ENCODE data around the gene P2RY4.

P2RY4 gene

GRCh38 chrX:70268034-70268433 lies 8.0 kb upstream of the P2RY4 start, which contains the start of gene ARR3:
Gene ARR3, plus strand, starts transcription at chrX:70268334. Its CDS starts 1,052 bp downstream, at chrX:70269386.
- H3K4me1 ChIP-seq (ENCODE audit: control insufficient read depth, insufficient read depth, low read length): no peaks in the 10 kb centered on the region
- H3K36me3 ChIP-seq (ENCODE audit: control insufficient read depth, insufficient read depth, low read length): no peaks in the 10 kb centered on the region
- H3K27me3 ChIP-seq (ENCODE audit: control insufficient read depth, insufficient read depth, low read length, poor library complexity, severe bottlenecking): no peaks in the 10 kb centered on the region
- no peak within 1 kb of the TSS for H3K4me3 ChIP-seq (ENCODE audit: insufficient read depth, low read depth, low read length)
- H3K27ac ChIP-seq (ENCODE audit: insufficient read depth, low read depth, low read length, poor library complexity, severe bottlenecking): no peak within 1 kb of the TSS
- no peaks in the 10 kb centered on the region for H3K9me3 ChIP-seq (ENCODE audit: control insufficient read depth, low read length)

GRCh38 chrX:70264784-70265183 lies 4.8 kb upstream of the P2RY4 start:
- no peak overlapping the region for H3K4me3 ChIP-seq (ENCODE audit: insufficient read depth, low read depth, low read length)
- H3K4me1 ChIP-seq (ENCODE audit: control insufficient read depth, insufficient read depth, low read length): no peaks in the 10 kb centered on the region
- no peaks in the 10 kb centered on the region for H3K36me3 ChIP-seq (ENCODE audit: control insufficient read depth, insufficient read depth, low read length)
- WGBS, 2 experiments: 55 to 58% methylated on average over 3 of the region's 3 CpGs
- no peaks in the 10 kb centered on the region for H3K9me3 ChIP-seq (ENCODE audit: control insufficient read depth, low read length)
- no peak overlapping the region for H3K27ac ChIP-seq (ENCODE audit: insufficient read depth, low read depth, low read length, poor library complexity, severe bottlenecking)
- no peaks in the 10 kb centered on the region for H3K27me3 ChIP-seq (ENCODE audit: control insufficient read depth, insufficient read depth, low read length, poor library complexity, severe bottlenecking)

- H3K27me3 ChIP-seq (ENCODE audit: control insufficient read depth, insufficient read depth, low read length, poor library complexity, severe bottlenecking): no peaks in the 10 kb centered on the region
- 4 to 9% methylated on average over 7 of the region's 7 CpGs for WGBS, 2 experiments
- H3K27ac ChIP-seq (ENCODE audit: insufficient read depth, low read depth, low read length, poor library complexity, severe bottlenecking): no peak overlapping the region
- H3K36me3 ChIP-seq (ENCODE audit: control insufficient read depth, insufficient read depth, low read length): no peaks in the 10 kb centered on the region
- H3K4me3 ChIP-seq (ENCODE audit: insufficient read depth, low read depth, low read length): no peak overlapping the region
- no peaks in the 10 kb centered on the region for H3K4me1 ChIP-seq (ENCODE audit: control insufficient read depth, insufficient read depth, low read length)
- no peaks in the 10 kb centered on the region for H3K9me3 ChIP-seq (ENCODE audit: control insufficient read depth, low read length)
Observed at GRCh38 chrX:70262952-70263567, 3.1 kb upstream of the P2RY4 start.

- Histone ChIP-seq H3K4me1 (ENCODE audit: control insufficient read depth, insufficient read depth, low read length) (no peaks in the 10 kb centered on the region), H3K27me3 (ENCODE audit: control insufficient read depth, insufficient read depth, low read length, poor library complexity, severe bottlenecking) (no peaks in the 10 kb centered on the region), H3K27ac (ENCODE audit: insufficient read depth, low read depth, low read length, poor library complexity, severe bottlenecking) (no peak overlapping the region), H3K4me3 (ENCODE audit: insufficient read depth, low read depth, low read length) (no peak overlapping the region), H3K9me3 (ENCODE audit: control insufficient read depth, low read length) (no peaks in the 10 kb centered on the region), H3K36me3 (ENCODE audit: control insufficient read depth, insufficient read depth, low read length) (no peaks in the 10 kb centered on the region)
- 87 to 91% methylated on average over 5 of the region's 5 CpGs for WGBS, 2 experiments
Observed at GRCh38 chrX:70257423-70258288, 2.3 kb downstream of the P2RY4 start.

GRCh38 chrX:70255452-70255851 lies 4.6 kb downstream of the P2RY4 start:
- H3K27me3 ChIP-seq (ENCODE audit: control insufficient read depth, insufficient read depth, low read length, poor library complexity, severe bottlenecking): no peaks in the 10 kb centered on the region
- H3K4me3 ChIP-seq (ENCODE audit: insufficient read depth, low read depth, low read length): no peak overlapping the region
- 96 to 100% methylated on average over 2 of the region's 2 CpGs for WGBS, 2 experiments
- H3K36me3 ChIP-seq (ENCODE audit: control insufficient read depth, insufficient read depth, low read length): no peaks in the 10 kb centered on the region
- H3K27ac ChIP-seq (ENCODE audit: insufficient read depth, low read depth, low read length, poor library complexity, severe bottlenecking): no peak overlapping the region
- H3K9me3 ChIP-seq (ENCODE audit: control insufficient read depth, low read length): no peaks in the 10 kb centered on the region
- no peaks in the 10 kb centered on the region for H3K4me1 ChIP-seq (ENCODE audit: control insufficient read depth, insufficient read depth, low read length)

GRCh38 chrX:70254909-70255308 lies 5.1 kb downstream of the P2RY4 start:
- Histone ChIP-seq H3K4me1 (ENCODE audit: control insufficient read depth, insufficient read depth, low read length) (no peaks in the 10 kb centered on the region), H3K27ac (ENCODE audit: insufficient read depth, low read depth, low read length, poor library complexity, severe bottlenecking) (no peak overlapping the region), H3K4me3 (ENCODE audit: insufficient read depth, low read depth, low read length) (no peak overlapping the region), H3K27me3 (ENCODE audit: control insufficient read depth, insufficient read depth, low read length, poor library complexity, severe bottlenecking) (no peaks in the 10 kb centered on the region), H3K9me3 (ENCODE audit: control insufficient read depth, low read length) (no peaks in the 10 kb centered on the region), H3K36me3 (ENCODE audit: control insufficient read depth, insufficient read depth, low read length) (no peaks in the 10 kb centered on the region)
- WGBS, 2 experiments: 90 to 93% methylated on average over 2 to 3 of the region's 3 CpGs

- no peaks in the 10 kb centered on the region for H3K36me3 ChIP-seq (ENCODE audit: control insufficient read depth, insufficient read depth, low read length)
- no peak overlapping the region for H3K27ac ChIP-seq (ENCODE audit: insufficient read depth, low read depth, low read length, poor library complexity, severe bottlenecking)
- WGBS, 2 experiments: 79 to 86% methylated on average over 1 of the region's 1 CpG
- no peaks in the 10 kb centered on the region for H3K27me3 ChIP-seq (ENCODE audit: control insufficient read depth, insufficient read depth, low read length, poor library complexity, severe bottlenecking)
- no peaks in the 10 kb centered on the region for H3K9me3 ChIP-seq (ENCODE audit: control insufficient read depth, low read length)
- H3K4me1 ChIP-seq (ENCODE audit: control insufficient read depth, insufficient read depth, low read length): no peaks in the 10 kb centered on the region
- H3K4me3 ChIP-seq (ENCODE audit: insufficient read depth, low read depth, low read length): no peak overlapping the region
Observed at GRCh38 chrX:70254063-70254400, 6.0 kb downstream of the P2RY4 start.

- Histone ChIP-seq H3K9me3 (ENCODE audit: control insufficient read depth, low read length) (no peaks in the 10 kb centered on the region), H3K4me1 (ENCODE audit: control insufficient read depth, insufficient read depth, low read length) (no peaks in the 10 kb centered on the region), H3K36me3 (ENCODE audit: control insufficient read depth, insufficient read depth, low read length) (no peaks in the 10 kb centered on the region), H3K27me3 (ENCODE audit: control insufficient read depth, insufficient read depth, low read length, poor library complexity, severe bottlenecking) (no peaks in the 10 kb centered on the region), H3K4me3 (ENCODE audit: insufficient read depth, low read depth, low read length) (no peak overlapping the region), H3K27ac (ENCODE audit: insufficient read depth, low read depth, low read length, poor library complexity, severe bottlenecking) (no peak overlapping the region)
- 90% methylated on average over 2 of the region's 3 CpGs; no CpG with 5 or more reads in 1 of the 2 experiments for WGBS, 2 experiments
Observed at GRCh38 chrX:70253377-70254062, 6.5 kb downstream of the P2RY4 start.

- no peak overlapping the region for H3K4me3 ChIP-seq (ENCODE audit: insufficient read depth, low read depth, low read length)
- 76 to 85% methylated on average over 2 of the region's 2 CpGs for WGBS, 2 experiments
- no peaks in the 10 kb centered on the region for H3K36me3 ChIP-seq (ENCODE audit: control insufficient read depth, insufficient read depth, low read length)
- H3K4me1 ChIP-seq (ENCODE audit: control insufficient read depth, insufficient read depth, low read length): no peaks in the 10 kb centered on the region
- no peaks in the 10 kb centered on the region for H3K27me3 ChIP-seq (ENCODE audit: control insufficient read depth, insufficient read depth, low read length, poor library complexity, severe bottlenecking)
- no peaks in the 10 kb centered on the region for H3K9me3 ChIP-seq (ENCODE audit: control insufficient read depth, low read length)
- H3K27ac ChIP-seq (ENCODE audit: insufficient read depth, low read depth, low read length, poor library complexity, severe bottlenecking): no peak overlapping the region
Observed at GRCh38 chrX:70252491-70252890, 7.5 kb downstream of the P2RY4 start.

- Histone ChIP-seq H3K9me3 (ENCODE audit: control insufficient read depth, low read length) (no peaks in the 10 kb centered on the region), H3K36me3 (ENCODE audit: control insufficient read depth, insufficient read depth, low read length) (no peaks in the 10 kb centered on the region), H3K27ac (ENCODE audit: insufficient read depth, low read depth, low read length, poor library complexity, severe bottlenecking) (no peak overlapping the region), H3K4me3 (ENCODE audit: insufficient read depth, low read depth, low read length) (no peak overlapping the region), H3K4me1 (ENCODE audit: control insufficient read depth, insufficient read depth, low read length) (no peaks in the 10 kb centered on the region), H3K27me3 (ENCODE audit: control insufficient read depth, insufficient read depth, low read length, poor library complexity, severe bottlenecking) (no peaks in the 10 kb centered on the region)
- WGBS, 2 experiments: 75 to 100% methylated on average over 1 of the region's 2 CpGs
Observed at GRCh38 chrX:70247252-70247651, 12.8 kb downstream of the P2RY4 start.

Measured in ectodermal cell (in vitro differentiated cells).